SK-N-MC (cell line): ENCODE data around the gene ELP2.

Experiments
- DNase-seq: peaks from one replicate; pipeline ENCODE4 v3.0.0-alpha.2; 2011; ENCODE audit warnings: low read depth, low spot score
- H3K27ac ChIP-seq: fragments of 200-600 bp; sonication (generic); 2 replicates; pipeline ENCODE4 v1.5.1; 2016; ENCODE audit warnings: mixed run types
- H3K36me3 ChIP-seq: fragments of 200-600 bp; sonication (generic); 2 replicates; pipeline ENCODE4 v1.6.1; 2017; ENCODE audit warnings: antibody characterized with exemption, low read length, mixed read lengths; ENCODE audit not compliant: insufficient read depth
- H3K4me3 ChIP-seq: fragments of 200-600 bp; sonication (generic); 2 replicates; pipeline ENCODE4 v1.5.1; 2016
- H3K9ac ChIP-seq: fragments of 200-600 bp; sonication (generic); 2 replicates; pipeline ENCODE4 v1.8.0; 2017; ENCODE audit warnings: mixed run types, mixed read lengths; ENCODE audit not compliant: insufficient read length
- H3K9me3 ChIP-seq: fragments of 200-600 bp; sonication (generic); 2 replicates; pipeline ENCODE4 v1.6.1; 2017; ENCODE audit warnings: low read depth, mild to moderate bottlenecking, antibody characterized with exemption, low read length, moderate library complexity, mixed read lengths
- EZH2 ChIP-seq: fragments of 200-600 bp; sonication (generic); IDR thresholded peaks from one replicate; pipeline ENCODE4 v1.6.1; 2017; ENCODE audit warnings: antibody characterized with exemption
- FOXP2 ChIP-seq: optimal IDR thresholded peaks from 2 replicates; pipeline ENCODE3; 2011; ENCODE audit warnings: mild to moderate bottlenecking, moderate library complexity; ENCODE audit not compliant: insufficient read depth; ENCODE audit errors: extremely low read length, control extremely low read depth
- POLR2AphosphoS5 ChIP-seq: IDR thresholded peaks from 2 replicates; pipeline ENCODE4 v1.6.1; 2012; ENCODE audit warnings: mild to moderate bottlenecking, low read depth, low read length, borderline replicate concordance

The ELP2 gene

DNA sequence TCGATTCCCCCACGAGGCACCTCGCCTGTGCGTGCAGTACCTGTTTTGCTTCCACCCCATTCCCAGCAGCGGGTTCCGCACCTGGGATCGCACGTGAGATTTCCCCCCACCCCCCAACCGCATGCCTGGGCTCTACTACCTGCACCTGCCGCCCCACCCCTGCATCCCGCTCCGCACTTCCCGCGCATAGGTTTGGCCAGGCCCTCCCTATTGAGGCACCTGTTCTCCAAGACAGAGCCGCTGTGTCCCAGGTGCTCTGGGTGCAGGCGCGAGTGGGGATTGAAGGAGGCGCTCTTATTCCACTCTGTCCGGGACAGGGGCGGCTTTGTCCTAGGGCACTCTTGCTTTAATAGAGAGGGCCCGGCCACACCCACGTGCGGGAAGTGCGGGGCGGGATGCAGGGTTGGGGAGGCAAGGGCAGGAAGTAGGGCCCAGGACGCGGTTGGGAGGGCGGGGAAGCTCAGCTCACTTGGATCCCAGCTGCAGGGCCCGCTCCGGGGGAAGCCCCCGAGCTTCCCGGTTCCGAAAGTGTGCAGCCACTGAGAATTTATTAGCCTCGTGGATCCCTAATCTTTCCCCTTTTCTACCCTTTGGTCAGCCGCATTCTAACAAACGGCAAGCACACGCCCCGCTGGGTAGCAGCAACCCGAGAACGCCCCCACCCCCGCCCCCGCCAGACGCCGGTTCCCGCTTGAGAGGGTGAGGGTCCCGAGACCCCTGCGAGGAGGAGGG is 56.9 kb downstream of the ELP2 start:
- Histone ChIP-seq H3K27ac (no peak overlapping the region), H3K4me3 (peak overlapping the region; percentile 66), H3K9me3 (no peaks in the 10 kb centered on the region), H3K36me3 (no peaks in the 10 kb centered on the region), H3K9ac (no peak overlapping the region)
- TF ChIP-seq FOXP2 = no peak
- no peak for TF ChIP-seq EZH2
- no peak for TF ChIP-seq POLR2AphosphoS5
- DNase-seq = no peak

DNA sequence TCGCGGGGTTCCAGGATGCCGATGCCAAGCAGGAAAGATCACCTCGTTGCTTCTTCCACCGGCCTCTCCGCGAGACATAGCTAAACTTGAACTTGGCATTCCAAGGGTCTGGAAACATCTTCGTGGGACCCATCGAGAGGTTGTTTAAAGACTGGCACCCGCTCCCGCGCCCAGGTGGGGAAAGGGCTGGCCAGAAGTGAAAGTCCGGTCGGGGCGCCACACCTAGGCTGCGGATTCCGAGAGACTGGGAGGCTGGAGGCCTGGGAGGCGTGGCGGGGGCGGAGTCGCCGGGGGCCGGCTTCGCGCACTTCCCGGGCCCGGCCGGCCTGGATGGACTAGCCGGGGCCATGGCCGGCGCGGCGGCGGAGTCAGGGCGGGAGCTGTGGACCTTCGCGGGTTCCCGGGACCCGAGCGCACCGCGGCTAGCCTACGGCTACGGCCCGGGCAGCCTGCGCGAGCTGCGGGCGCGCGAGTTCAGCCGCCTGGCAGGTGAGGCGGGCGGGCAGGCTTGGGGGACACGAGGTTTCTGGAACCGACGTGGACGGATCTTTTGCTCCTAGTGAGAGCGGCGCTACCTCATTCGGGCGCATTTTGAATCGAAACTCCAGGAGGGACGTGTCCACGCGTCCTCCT is 57.6 kb downstream of the ELP2 start, which contains the start of gene MOCOS:
MOCOS (plus strand) TSS at position 305 of the 633 bp plus-strand sequence; CDS start at position 348, 43 bp downstream.
- Histone ChIP-seq H3K9me3 (no peaks in the 10 kb centered on the region), H3K9ac (no peak within 1 kb of the TSS), H3K27ac (no peak within 1 kb of the TSS)

DNA sequence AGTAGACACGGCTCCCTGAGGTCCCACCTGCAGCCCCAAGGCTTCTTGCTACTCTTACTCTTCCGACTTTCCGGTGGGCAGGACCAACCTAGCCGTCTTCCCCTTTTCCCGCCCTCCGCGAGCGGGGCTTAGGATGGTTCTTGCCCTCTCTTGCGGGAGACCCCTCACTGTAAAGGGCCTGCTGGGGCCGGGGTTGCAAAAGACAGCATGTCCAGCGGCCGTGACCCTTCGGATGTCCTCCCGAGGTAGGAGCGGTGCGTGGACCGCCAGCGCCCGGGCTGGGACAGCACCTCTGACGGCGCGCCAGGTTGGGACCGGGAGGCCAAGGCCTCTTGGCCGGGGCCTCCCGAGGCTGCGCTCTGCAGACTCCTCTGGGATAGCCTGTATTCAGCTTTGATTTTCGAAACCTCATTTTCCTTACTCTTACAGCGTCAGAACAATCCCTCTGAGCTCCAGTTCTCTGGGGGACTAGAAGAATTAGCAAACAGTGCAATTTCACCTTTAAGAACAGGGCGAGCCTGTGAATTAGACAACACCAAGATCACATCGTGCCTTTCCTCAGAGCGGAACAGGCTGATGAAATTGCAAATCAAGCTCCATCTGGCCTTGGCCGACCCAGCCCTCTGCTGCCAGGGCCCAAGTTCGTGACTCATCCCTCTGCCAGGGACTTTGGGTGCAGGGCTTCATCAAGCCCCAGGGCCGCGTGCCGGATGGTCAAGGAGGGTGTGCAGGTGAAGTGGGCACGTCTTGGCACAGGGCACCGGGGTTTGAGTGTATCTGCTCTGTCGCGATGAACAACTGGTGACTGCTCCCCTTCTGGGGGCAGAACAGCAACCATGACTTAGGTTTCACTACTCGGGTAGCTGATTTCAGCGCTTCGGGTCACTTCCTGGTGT is 58.4 kb downstream of the ELP2 start:
- TF ChIP-seq EZH2 (no peak), FOXP2 (no peak), POLR2AphosphoS5 (no peak)
- Histone ChIP-seq H3K9me3 (no peaks in the 10 kb centered on the region), H3K9ac (no peak overlapping the region), H3K4me3 (no peak overlapping the region), H3K27ac (no peak overlapping the region), H3K36me3 (no peaks in the 10 kb centered on the region)
- DNase-seq = no peak

More for the DNA sequence above, 57.6 kb downstream of the ELP2 start, which contains the start of gene MOCOS:
- no peak for TF ChIP-seq POLR2AphosphoS5
- no peak for TF ChIP-seq EZH2
- TF ChIP-seq FOXP2 = no peak
- Histone ChIP-seq H3K4me3 (peak within 1 kb of the TSS; percentile 66), H3K36me3 (no peaks in the 10 kb centered on the region)
- no peak for DNase-seq

DNA sequence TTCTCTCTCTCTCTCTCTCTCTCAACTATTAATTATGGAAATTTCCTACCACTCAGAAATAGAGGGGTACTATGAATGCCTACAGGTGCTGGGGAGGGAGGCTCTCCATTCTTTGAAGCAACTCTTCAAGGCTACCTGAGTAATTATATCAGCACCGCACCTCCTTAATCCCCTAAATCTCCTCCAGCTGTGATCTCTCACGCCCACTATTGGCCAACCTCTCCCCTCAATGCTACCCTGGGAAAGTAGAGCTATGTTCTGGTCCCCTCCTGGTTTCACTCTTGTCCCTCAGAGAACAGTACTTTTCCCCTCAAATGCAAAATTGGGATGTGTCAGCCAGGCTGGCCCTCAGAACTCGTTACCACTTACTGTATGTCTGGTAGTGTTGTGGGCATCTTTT is 59.2 kb downstream of the ELP2 start:
- no peak overlapping the region for H3K27ac ChIP-seq
- H3K9ac ChIP-seq = no peak overlapping the region
- no peaks in the 10 kb centered on the region for H3K9me3 ChIP-seq
- H3K4me3 ChIP-seq = no peak overlapping the region
- no peak for TF ChIP-seq EZH2
- no peak for TF ChIP-seq FOXP2
- no peak for TF ChIP-seq POLR2AphosphoS5
- H3K36me3 ChIP-seq = no peaks in the 10 kb centered on the region
- no peak for DNase-seq

GRCh38 chr18:36189486-36189885 is 59.8 kb downstream of the ELP2 start:
- TF ChIP-seq EZH2 (no peak), POLR2AphosphoS5 (no peak), FOXP2 (no peak)
- Histone ChIP-seq H3K27ac (no peak overlapping the region), H3K9me3 (no peaks in the 10 kb centered on the region), H3K9ac (no peak overlapping the region), H3K4me3 (no peak overlapping the region), H3K36me3 (no peaks in the 10 kb centered on the region)
- DNase-seq = no peak

DNA sequence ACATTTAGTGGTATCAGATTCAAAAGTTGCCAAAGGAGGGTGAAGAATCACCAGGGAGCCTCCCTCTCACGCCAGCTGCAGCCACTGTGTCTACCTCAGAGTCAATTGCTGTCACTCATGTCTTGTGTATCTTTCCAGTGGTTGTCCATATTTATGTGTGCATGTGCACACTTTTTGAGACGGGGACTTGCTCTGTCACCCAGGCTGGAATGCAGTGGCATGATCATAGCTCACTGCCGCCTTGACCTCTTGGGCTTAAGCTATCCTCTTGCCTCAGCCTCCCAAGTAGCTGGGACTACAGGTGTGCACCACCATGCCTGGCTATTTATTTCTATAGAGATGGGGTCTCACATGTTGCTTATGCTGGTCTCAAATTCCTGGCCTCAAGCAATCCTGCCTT is 61.6 kb downstream of the ELP2 start:
- Histone ChIP-seq H3K36me3 (no peaks in the 10 kb centered on the region), H3K9ac (no peak overlapping the region), H3K4me3 (no peak overlapping the region), H3K27ac (no peak overlapping the region), H3K9me3 (no peaks in the 10 kb centered on the region)
- TF ChIP-seq POLR2AphosphoS5 (no peak), FOXP2 (no peak), EZH2 (no peak)
- no peak for DNase-seq

DNA sequence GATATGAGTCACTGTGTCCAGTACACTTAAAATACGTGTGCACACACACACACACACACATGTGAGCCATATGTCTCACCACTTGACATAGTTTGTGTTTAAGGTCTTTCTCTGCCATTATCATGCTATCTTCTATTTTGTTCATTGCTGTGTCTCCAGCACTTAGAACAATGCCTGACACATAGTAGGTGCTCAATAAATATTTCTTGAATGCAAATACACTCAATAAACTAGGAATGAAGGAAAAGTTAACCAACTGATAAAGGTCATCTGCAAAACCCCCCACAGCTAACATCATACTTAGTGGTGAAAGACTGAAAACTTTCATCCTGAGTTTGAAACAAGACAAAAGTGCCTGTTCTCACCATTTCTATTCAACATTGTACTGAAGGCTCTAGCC is 62.0 kb downstream of the ELP2 start:
- TF ChIP-seq POLR2AphosphoS5 (no peak), EZH2 (no peak), FOXP2 (no peak)
- H3K36me3 ChIP-seq = no peaks in the 10 kb centered on the region

More for the DNA sequence above, 62.0 kb downstream of the ELP2 start:
- Histone ChIP-seq H3K9ac (no peak overlapping the region), H3K27ac (no peak overlapping the region), H3K9me3 (no peaks in the 10 kb centered on the region), H3K4me3 (no peak overlapping the region)
- DNase-seq = no peak
